GM18861 (cell line): ENCODE measurements around the gene TANGO2.

ENCODE experiments used
- ATAC-seq: cut with Tn5 transposase; IDR thresholded peaks from one replicate; pipeline ENCODE4 v1.9.1; 2021; ENCODE audit not compliant: unreplicated experiment

The TANGO2 gene

GRCh38 chr22:20083157-20083890, 62.4 kb downstream of the TANGO2 start:
- ATAC-seq: no peak

GRCh38 chr22:20083891-20084546, 63.1 kb downstream of the TANGO2 start:
- ATAC-seq: no peak

DNA sequence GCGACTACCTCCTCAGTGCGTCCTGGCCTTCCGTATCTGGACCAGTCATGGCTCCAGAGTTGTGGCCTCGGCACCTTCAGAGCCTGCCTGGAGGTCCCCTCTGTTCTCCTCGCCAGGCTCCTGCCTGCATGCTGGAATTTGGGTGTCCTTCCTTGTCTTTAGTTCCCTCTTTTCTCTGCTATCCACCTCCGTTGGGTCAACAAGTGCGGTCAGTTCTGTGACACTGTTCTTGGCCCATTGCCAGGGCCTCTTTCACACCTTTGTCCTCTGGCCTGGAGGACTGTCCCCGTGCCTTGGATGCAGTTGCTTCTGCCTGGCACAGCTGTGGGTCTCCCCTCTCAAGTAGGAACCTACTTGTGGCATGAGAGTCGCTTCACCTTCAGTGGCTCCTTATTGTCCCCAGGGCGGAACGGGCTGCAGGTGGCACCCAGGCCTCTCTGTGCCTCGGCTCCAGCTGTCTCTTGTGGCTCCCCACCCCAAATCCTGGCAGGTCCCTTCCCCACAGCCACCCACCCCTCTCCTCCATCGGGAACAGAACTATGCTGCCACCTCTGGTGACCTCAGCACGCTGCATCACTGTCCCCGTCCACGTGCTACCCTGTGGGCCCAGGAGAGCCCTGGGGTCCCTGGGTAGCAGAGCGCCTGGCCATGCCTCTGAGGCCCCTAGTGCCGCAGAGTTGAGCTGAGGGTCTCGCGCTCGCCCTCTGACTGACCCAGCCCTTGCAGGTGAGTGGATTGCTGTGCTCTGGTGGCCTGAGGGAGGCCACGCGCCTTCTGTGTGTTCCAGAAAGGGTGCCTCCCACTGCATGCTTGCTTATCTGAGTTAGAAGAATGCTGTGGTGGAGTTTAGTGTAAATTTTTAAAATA, 63.9 kb downstream of the TANGO2 start:
- no peak for ATAC-seq

GRCh38 chr22:20085651-20086050, 64.7 kb downstream of the TANGO2 start:
- no peak for ATAC-seq

DNA sequence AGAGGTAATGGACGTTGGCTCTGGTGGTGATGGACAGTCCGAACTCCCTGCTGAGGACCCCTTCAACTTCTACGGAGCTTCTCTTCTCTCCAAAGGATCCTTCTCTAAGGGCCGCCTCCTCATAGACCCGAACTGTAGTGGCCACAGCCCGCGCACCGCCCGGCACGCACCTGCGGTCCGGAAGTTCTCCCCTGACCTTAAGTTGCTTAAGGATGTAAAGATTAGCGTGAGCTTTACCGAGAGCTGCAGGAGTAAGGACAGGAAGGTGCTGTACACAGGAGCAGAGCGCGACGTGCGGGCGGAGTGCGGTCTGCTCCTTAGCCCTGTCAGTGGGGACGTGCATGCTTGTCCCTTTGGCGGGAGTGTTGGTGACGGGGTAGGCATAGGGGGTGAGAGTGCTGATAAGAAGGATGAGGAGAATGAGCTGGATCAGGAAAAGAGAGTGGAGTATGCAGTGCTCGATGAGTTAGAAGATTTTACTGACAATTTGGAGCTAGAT, 65.2 kb downstream of the TANGO2 start:
- ATAC-seq: no peak

DNA sequence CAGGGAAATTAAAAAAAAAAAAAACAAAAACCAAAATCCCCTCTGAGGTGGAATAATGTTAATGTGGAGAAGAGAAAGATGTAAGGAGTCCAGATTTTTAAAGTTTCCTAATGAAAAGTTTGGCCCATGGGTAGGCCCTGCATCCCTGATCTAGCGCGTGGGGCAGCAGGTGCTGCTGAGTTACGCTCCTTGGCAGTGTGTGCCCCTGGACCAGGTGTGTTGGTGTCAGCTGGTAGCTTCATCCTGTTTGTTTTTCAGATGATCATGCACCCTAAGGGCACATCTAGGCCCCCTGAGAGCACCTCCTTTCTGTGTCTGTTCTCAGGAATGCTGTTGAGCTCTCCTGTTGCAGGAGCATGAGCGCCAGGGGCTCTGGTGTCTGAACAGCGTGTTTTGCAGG, 65.9 kb downstream of the TANGO2 start:
- no peak for ATAC-seq

DNA sequence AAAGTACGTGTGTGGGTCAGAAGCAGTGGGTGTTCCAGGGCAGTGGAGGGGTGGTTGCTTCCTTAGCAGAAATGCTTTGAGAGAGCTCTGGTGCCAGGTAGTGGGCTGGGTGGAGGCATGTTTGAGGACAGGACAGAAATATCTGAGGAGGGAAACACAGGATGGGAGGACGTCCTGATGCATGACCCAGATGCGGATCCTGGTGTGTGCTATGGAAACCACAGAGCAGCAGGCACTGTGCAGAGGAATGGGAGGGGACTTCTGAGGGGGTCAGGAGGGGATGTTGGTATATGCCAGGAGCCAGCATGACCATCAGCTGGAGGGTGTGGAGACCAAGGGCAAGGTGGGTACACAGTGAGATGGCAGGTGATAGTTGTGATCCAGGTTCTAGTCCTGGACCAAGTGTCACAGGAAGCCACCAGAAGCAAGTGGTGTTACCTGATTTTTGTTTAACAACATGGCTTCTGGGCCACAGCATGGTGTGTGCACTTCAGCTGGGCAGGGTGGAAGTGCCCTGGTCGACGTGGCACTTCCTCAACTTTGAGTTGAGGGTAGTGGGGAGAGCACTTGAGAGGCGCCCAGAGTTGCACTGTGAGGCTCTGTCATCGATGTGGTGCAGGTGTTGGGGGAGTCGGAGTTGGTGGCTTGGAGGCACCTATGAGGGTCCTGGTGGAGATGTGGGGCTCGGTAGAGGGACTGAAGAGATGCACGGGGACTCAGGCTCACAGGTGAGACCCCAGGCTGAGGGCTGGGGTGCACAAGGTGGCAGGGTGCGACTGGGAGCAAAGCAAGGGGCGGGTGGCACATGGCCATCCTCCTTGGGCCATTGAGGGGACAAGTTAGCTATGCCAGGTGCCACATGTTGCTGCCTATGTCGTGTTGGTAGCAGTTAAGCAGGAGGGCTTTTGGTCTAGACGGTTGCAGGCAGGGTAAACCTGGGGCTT, 66.7 kb downstream of the TANGO2 start:
- no peak for ATAC-seq

DNA sequence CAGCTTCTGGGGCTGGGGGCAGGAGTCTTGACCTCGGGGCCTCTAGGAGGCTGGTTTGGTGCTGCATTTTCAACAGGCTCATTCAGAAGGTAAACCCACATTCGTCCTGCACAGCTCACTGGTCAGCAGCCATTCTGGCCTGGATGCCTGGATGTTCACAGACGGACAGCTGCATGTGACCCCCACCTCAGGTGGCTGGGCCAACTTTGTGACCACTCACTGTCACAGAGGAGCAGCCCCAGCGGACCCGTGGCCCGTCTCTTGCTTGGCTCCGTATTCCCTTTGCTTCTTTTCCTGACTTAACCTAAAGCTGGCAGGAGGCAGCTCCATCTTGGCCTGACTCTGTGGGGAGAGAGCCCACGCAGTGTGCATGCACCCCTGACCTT, 67.3 kb downstream of the TANGO2 start:
- ATAC-seq: no peak

DNA sequence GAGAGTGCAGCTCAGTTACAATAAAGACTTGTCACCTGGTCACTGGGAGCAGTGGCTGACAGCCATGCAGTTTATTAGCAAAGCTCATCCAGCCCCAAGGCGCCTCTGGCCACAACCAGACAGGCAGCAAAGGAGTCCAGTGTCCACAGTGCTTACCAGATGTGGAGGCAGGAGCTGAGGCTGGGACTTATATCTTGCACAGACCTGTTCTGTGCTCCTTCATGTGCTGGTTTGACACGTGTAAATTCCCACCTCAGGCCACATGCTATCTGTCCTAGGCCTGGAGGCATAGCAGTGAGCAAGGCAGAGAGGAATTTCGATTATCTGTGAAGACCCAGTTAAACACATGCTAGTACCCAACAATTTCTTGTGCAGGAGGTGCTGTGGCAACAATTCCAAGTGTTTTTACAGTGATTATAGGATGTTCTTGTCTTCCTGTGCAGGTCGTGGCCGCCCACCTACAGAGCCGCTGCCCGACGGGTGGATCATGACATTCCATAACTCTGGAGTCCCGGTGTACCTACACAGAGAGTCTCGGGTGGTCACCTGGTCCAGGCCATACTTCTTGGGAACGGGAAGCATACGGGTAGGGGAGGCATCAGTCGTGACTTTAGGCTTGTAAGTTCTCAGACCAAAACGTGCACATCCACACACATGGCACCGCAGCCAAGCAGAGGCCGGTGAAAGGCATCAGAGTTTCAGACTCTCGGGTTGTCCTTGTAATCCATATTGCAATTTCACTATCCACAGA, 68.5 kb downstream of the TANGO2 start:
- no peak for ATAC-seq

GRCh38 chr22:20089977-20090729, 69.2 kb downstream of the TANGO2 start:
- ATAC-seq: no peak

DNA sequence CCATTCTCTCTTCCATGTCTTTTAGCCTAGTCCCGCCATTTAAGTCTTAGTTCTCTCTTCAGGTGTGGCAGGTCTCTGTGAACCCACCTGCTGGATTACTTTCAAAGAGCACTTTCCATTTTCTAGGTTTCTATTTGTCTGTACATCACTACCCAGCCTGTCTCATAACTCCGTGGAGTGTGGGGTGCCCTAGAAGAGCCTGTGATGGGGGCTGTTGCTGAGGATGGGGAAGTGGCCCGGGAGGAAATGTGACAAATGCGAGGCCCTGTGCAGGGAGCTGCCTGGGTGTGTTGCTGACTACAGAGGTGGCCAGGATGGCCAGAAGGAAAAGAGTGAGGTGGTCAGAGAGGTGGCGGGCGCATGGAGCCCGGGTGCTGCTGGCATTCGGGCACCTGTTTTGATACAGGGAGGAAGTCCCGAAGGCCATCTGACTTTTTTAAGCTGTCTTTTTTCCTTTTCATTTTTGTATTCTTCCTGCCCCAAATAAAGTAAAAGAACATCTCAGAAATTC, 69.9 kb downstream of the TANGO2 start:
- no peak for ATAC-seq

GRCh38 chr22:20091690-20092476, 71.0 kb downstream of the TANGO2 start:
- no peak for ATAC-seq

GRCh38 chr22:20092477-20092854, 71.6 kb downstream of the TANGO2 start:
- ATAC-seq: no peak

DNA sequence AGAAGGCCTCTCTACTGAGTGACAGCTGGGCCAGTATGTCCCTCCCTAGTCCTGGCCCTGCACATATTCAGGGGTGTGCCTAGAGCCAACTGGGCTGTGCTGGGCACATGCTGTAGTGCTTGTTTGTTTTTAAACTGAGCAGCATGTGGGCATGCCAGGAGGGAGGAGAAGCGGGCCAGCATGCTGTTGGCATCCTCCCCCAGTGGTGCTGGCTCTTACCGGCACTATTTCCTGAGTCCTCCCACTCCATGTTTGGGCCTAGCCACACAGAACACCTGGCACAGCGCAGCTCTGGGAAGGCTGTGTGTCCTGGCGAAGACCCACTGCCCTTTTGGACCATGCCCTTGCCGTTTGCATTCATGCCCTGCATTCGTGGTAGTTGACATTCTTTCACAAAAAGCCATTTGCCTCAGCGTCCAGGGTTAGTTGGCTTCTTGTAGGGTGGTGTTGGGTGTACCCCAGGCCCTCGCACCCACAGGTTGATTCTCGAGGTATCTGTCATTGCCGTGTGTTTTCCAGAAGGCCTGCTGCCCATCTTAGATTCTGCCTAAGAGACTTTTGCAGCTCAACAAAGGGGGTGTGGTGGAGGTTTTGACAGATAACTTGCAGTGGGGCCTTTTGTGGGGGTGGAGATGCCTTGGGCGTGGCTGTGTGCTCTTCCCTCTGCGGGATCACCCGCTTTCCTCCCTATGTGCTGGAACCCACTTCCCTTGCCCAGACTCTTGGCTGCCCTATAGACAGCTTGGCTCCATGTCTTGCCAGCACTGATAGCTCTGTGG, 72.7 kb downstream of the TANGO2 start:
- ATAC-seq: no peak

- no peak for ATAC-seq
Measured at GRCh38 chr22:20094197-20094807, 73.4 kb downstream of the TANGO2 start.

- no peak for ATAC-seq
Measured at GRCh38 chr22:20095521-20095920, 74.6 kb downstream of the TANGO2 start.
